H1 (cell line): ENCODE data around the gene PARP16. TPM values are rescaled to one million over a fixed set of nuclear protein-coding genes. Genes with fewer than 3 reads are reported as not detected.

Experiments
- ASH2L ChIP-seq: fragments of 200-600, 300-600 bp; sonication (generic); IDR thresholded peaks from one replicate; pipeline ENCODE4 v1.7.1; 2017; ENCODE audit warnings: low read length
- CBX5 ChIP-seq: fragments of 300-800, 300-1000 bp; sonication (generic); IDR thresholded peaks from 2 replicates; pipeline ENCODE4 v1.7.1; 2016; ENCODE audit warnings: antibody characterized with exemption, low read length, low read depth
- CEBPB ChIP-seq: IDR thresholded peaks from 2 replicates; pipeline ENCODE4 v1.6.1; 2012; ENCODE audit warnings: low read depth, low read length
- polyA plus RNA-seq, 7 experiments: library from polyadenylated mRNA; depleted of rRNA in 3 of 7; stranded (reverse) in 5 of 7; unstranded in 2 of 7; fragments of >200 nt in 5 of 7; fragments of 200-250 nt in 2 of 7; gene quantifications; 1 replicate in 5 of 7; 2 replicates in 1 of 7; 4 replicates in 1 of 7; pipeline versions ENCODE4 v1.2.1 to v1.2.3, GENCODE V29; 2011 to 2013; ENCODE audit warnings: missing spikeins in 2 of 7, mixed read lengths in 2 of 7
- total RNA-seq: library from RNA; stranded (reverse); fragmentation: NEBNext Ultra II Directional; extraction: Animal tissue kit (Norgen Biotek cat#: 25700); gene quantifications from 2 replicates; pipeline ENCODE4 v1.2.1, GENCODE V29; 2021

The PARP16 gene
- total and polyA plus RNA-seq, 2 of the 8 experiments (the other 6 are each of a cell fraction or from before 2014, with no cell fraction given): 3.7 to 5.0 TPM

GRCh38 chr15:65254758-65255157 lies 31.9 kb downstream of the PARP16 start (continued):
- TF ChIP-seq CEBPB (no peak), ASH2L (no peak), CBX5 (no peak)
- TF ChIP-seq, all 59 proteins: peak for 0
